GM10847 (cell line): ENCODE results near the gene MALRD1.

Source experiments
- POLR2A ChIP-seq: IDR thresholded peaks from 2 replicates; pipeline ENCODE4 v1.6.1; 2011; ENCODE audit not compliant: insufficient read length; ENCODE audit errors: extremely low read depth

The MALRD1 gene

DNA sequence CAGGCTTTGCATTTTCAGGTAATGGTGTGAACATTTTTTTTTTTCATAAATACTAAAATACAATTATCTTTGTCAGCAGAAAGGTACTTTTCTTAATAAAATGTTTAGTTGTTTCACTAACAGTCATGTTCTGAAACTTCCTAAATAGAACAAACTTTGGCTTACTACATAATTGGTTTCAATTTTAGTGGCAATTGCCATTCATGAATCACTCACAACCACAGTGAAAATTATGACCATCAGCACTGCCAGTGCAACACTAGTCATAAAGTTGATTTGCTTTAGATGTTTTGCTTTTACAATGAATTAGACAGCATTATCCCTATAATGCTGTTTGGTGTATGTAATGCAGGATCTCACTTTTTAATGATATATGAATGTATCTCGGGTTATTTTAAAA lies 470.0 kb downstream of the MALRD1 start:
- no peak for TF ChIP-seq POLR2A

DNA sequence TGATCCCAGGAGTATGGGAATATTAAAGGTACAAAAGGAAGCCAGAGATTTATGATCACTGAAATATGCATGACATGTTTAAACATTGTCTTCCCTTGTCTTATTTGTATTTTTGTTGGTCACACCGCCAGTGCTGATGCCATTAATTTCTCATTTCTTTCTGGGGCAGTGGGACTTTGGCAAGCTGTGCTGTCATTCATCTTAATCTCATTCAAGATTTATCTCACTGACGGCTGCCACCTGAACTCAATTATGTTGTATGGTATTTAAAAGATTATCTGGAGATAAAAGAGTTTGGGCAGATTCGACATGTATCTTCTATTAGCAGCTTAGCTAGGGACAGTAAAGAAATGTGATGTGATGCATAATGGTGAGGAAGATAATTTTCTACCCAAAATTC lies 482.7 kb downstream of the MALRD1 start:
- TF ChIP-seq POLR2A: no peak

DNA sequence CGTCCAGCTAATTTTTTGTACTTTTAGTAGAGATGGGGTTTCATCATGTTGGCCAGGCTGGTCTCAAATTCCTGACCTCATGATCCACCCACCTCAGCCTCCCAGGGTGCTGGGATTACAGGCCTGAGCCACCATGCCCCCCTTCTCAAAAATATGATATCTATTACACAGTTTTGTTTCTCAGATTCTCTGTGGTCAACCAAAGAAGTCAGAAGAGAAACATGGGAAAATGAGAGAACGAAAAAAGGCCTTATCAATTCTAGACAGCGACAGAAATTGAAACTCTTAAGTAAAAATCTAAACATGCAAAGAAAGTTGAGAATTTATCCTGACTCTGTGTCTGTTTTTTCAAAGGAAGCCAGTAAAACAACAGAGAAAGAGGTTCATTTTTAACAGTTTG lies 483.8 kb downstream of the MALRD1 start:
- TF ChIP-seq POLR2A: no peak

DNA sequence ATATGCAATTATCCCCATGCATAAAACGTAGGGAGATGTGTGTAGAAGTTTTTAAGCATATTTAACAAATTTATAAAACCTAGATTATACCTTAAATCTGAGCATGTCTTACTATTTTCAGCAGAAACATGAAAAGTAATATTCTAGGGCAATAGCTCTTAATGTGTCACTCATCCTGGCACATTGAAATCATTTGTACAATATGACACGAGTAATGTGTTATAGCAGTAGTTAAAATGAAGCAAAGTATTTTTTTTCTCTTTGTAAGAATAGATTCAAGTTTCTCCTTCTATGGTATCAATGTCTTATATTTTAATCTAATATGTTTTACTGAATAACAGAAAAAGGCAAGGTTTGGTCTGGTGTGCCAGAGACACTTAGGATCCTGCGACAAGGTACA lies 492.7 kb downstream of the MALRD1 start:
- no peak for TF ChIP-seq POLR2A

DNA sequence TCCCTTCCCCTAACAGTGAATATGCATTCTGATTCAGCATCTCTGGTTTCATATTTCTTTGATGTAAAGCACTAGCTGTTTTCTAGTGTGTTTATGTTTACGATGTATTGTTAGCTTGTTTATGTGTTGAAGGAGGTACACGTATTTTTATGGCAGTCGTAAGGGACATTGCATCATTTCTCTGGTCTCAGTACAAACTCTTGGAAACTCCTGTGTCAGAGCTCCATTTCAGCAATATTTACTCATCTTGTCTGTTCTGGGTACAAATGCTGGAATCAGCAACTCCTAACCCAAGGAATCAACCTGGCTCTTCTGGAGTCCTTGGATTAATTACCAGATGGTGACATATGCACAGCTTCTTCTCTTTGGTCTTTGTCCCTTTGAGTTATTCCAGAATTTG lies 497.6 kb downstream of the MALRD1 start:
- TF ChIP-seq POLR2A: no peak

DNA sequence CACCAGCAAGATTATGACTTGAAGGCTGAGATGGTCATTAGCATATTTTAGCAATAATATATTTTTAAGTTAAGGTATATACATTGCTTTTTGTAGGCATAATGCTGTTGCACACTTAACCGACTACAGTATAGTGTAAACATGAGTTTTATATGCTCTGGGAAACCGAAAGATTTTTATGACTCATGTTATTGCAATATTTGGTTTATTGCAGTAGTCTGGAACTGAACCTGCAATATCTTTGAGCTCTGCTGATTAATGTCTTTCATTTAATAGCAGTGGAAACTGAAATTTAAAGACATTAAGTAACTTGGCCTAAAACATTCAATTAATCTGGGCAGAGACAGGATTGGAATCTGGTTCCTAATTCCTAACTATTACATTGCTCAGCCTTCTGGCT lies 500.9 kb downstream of the MALRD1 start:
- TF ChIP-seq POLR2A: no peak

DNA sequence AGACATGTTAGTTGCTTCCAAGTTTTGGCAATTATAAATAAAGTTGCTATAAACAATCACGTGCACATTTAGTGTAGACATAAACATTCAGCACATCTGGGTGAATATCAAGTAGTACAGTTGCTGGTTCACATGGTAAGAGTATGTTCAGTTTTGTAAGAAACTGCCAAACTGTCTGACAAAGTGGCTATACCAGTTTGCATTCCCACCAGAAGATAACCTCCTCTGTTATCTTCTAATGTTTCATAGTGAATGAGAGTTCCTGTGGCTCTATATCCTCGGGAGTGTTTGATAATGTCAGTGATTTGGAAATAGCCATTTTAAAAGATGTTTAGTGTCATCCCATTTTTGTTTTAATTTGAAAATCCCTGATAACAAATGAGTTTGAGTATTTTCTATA lies 508.1 kb downstream of the MALRD1 start:
- TF ChIP-seq POLR2A: no peak

DNA sequence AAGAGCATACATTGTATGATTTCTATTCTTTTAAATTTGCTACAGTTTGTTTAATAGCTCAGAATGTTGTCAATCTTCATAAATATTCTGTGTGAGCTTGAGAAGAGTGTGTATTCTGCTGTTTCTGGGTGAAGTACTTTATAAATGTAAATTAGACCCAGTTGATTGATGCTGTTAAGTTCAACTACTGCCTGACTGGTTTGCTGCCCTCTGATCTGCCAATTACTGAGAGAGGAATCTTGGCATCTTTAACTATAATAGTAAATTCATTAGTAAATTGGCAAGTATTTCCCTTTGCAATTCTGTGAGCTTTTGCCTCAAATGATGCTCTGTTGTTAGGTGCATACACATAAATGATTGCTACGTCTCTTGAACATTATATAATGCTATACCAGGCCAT lies 512.6 kb downstream of the MALRD1 start:
- no peak for TF ChIP-seq POLR2A

DNA sequence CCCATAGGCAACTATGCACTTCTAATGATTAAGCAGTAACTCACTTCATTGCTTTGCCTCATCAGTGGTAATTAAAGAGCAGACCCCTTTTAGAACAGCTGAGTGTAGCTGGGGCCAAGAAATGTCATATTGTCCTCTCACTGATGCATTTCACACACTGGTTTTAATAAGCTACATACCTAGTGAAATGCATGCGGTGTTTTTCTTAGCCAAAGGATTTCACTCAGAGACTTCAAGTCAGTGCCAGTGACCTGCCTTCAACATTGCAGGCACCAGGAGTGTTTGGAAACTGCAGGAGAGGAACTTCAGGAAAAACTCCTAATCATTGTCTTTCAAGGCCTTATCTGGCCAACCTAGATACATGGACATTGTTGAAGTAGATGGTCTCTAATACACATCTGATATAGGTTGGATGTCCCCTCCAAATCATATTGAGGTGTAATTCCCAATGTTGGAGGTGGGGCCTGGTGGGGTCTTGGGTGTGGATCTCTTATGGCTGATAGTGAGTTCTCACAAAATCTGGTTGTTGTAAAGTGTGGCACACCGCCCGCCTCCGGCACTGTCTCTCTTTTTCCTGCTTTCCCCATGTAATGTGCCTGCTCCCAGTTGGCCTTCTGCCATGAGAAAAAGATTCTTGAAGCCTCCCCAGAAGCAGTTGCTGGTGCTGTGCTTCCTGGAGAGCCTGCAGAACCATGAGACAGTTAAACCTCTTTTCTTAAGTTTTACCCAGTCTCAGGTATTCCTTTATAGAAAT lies 515.0 kb downstream of the MALRD1 start:
- no peak for TF ChIP-seq POLR2A

DNA sequence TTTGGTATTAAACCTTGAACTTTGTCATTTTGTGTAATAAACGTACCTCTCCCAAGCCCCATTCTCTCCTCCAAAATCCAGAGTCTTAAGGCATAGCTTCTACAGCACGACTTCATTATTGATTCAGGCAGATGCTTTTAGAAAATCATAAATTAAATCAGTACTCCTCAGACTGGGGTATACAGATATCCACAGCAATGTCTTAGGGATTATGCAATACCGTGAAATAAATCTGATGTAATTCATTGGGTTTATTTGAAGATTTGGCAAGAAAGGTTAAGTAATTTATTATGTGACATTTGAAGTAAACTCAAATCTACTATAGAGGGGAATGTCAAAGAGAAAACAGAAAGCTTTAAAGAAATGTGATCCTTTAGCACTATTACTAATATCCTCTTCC lies 521.5 kb downstream of the MALRD1 start:
- TF ChIP-seq POLR2A: no peak

DNA sequence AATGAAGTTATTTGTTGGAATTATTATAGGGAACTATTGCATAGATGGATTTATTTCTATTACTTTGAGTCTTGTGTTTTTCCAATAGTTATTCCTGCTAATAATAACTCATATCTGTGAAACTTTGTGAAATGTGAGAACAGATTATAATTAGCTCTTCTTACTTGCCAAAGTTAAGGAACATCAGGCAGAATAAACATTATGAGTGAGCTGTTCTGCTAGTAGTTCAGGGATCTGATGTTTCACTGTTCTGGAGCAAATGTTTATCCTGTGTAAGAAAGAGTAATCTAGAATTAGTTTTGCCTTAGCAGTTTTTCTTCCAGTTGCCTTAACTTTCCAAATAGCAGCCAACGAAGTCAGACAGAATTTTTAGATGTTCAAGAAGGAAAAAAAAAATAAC lies 522.4 kb downstream of the MALRD1 start:
- no peak for TF ChIP-seq POLR2A

DNA sequence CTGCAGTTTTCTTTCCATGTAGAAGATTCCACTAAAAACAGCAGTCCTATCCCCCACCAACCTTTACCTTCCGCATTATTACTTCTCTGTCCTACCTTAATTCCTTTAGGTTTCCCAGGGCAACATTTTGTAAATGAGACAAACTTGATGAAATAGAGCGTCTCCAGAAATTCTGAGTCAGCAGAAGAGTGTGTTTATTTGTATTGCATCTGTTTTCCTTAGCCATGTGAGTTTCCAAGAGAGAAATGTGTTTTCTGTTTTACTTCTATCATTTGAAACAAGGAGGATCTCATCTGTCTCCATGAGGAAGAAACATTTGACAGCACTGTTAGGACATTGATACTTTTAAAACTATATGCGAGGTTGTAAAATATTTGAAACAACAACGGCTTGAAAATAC lies 523.5 kb downstream of the MALRD1 start:
- no peak for TF ChIP-seq POLR2A

DNA sequence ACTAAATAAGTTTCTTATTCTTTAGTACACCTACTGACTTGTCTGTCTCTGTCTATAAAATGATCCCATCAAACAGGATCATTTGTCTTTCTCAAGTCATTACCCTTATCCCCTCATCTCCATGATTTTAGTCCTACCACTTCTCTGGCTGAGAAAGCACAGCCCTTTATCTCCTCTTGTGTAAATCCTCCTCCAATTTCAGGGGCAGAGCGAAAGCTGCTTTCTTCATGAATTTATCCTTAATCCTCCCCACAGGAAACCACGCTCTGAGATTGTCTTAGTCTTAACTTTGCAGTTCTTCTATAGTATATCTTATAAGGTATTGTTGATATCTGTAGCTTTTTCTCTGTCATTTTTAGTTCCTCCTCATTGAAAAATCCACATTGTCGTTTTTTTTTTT lies 528.0 kb downstream of the MALRD1 start:
- no peak for TF ChIP-seq POLR2A

DNA sequence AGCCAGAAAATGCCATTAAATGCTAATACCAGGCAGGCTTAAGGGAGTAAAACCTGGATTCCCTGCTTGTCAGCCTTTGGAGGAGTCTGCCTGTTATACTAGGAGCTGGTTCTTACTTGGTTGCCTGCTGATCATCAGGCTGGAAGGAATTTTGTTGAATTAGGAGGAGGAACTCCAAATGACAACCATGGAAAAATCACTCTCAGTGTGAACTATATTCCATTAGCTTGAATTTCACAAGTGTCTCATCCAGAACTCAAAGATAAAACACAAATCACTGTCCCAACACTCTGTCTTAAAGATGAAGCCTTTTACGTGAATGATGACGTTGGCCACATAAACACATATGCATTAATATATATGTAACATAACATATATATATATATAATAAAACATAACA lies 528.8 kb downstream of the MALRD1 start:
- no peak for TF ChIP-seq POLR2A

DNA sequence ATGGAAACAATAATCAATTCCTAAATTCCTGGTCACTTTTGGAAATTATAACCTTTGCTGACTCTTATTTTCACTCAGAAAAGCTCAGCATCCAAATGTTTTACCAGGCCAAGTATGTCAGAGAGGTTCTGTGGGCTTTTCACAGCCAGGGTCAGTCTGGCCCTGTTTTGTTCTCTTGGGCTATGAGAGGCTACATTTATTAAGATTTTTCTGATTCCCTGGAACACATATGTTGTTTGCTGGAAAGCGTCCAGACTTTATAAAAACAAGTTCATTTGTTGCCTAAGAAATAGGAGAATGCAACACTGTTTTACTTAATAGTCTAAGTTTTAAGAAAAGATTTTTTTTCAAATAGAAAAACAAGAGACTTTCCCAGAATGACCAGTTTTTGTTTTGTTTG lies 529.2 kb downstream of the MALRD1 start:
- TF ChIP-seq POLR2A: no peak

DNA sequence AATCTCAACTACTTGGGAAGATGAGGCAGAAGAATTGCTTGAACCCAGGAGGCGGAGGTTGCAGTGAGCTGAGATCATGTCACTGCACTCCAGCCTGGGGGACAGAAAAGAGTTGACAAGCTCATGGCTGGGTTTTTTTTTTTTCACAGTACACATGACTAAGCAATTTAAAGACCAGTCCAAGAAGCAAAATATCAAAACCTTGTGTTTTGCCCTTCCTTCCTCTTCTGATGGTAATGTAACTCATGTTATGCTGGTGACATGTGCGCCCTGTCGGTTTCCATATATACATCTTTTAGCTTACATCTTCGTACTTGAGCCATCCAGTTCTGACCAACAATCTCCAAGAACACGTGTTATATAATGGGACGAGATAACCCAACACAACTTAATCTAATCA lies 530.0 kb downstream of the MALRD1 start:
- no peak for TF ChIP-seq POLR2A

DNA sequence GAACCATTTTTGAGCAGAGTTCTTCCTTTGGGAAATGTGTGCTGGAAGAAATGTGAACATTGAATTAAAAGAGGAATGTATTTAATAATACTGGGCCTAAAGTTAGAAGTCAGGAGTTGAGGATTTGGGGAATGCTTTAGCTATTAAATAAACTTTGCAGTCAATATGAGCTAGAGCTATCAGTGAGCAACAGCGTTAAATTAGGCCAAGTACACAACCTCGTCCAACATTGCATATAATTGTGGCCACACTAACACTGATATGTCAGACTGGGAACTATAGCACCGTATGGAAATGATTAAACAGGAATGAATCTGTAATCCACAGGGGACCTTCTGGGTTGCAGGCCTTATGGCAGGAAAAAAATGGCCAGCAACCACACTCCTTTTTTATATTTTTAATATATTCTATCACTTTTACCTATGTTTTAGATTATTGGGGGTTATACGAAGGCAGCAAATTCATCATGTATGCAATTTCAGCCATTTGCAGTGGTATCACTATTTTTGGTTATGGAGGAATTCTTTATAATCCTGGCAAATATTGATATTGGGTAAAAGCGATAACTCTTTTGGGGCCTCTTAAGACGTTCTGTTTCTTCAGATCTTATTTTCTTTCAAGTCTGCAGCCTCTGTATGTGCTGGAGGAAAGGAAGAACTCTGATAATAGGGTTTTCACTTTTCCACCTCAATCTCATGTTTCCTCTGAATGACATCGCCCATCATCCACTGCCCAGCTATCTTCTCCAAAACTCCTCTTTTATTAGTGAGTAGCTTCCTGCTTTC lies 531.4 kb downstream of the MALRD1 start:
- TF ChIP-seq POLR2A: no peak
